Ammon's horn (tissue), 1 donor: ENCODE data around the gene UFSP1.
A peak's percentile ranks its signal among the peaks of the same experiment; 100 is the strongest.
"Not testable (repeated sequence)": the region's sequence is repeated elsewhere in the genome, so short reads cannot be mapped to it uniquely, and the experiment has no call there.

Experiments
- DNase-seq: peaks from one replicate; pipeline ENCODE4 v3.0.0-alpha.2; 2016; ENCODE audit warnings: low spot score

UFSP1 gene

GRCh38 chr7:100859856-100860255, 29.7 kb downstream of the UFSP1 start:
- DNase-seq = no peak

- DNase-seq = no peak
These were observed 32.6 kb downstream of the UFSP1 start for GRCh38 chr7:100856871-100857282.

- DNase-seq = no peak
These were observed 34.0 kb downstream of the UFSP1 start for GRCh38 chr7:100855515-100855914.

GRCh38 chr7:100854899-100855298, 34.6 kb downstream of the UFSP1 start:
- DNase-seq = not testable (repeated sequence)

- DNase-seq = no peak
These were observed 35.2 kb downstream of the UFSP1 start for GRCh38 chr7:100854146-100854895.

- DNase-seq = peak; percentile 94
These were observed 37.3 kb downstream of the UFSP1 start, which contains the start of gene SLC12A9 for GRCh38 chr7:100852048-100852872. Gene SLC12A9, plus strand, starts transcription at chr7:100852713. Its CDS starts 1,485 bp downstream, at chr7:100854198.

GRCh38 chr7:100847360-100847759, 42.2 kb downstream of the UFSP1 start:
- no peak for DNase-seq

GRCh38 chr7:100840470-100841100, 48.9 kb downstream of the UFSP1 start:
- no peak for DNase-seq

- no peak for DNase-seq
These were observed 50.2 kb downstream of the UFSP1 start for GRCh38 chr7:100839361-100839760.
